ENCODE measurements around the gene DLGAP5.

GRCh38 chr14:55146425-55146824, 45.0 kb downstream of the DLGAP5 start:
- TF ChIP-seq POLR2A (IDR thresholded peaks at IDR 0.05; ENCODE audit: extremely low read depth, insufficient read length), result no peak
- TF ChIP-seq CTCF (IDR thresholded peaks at IDR 0.05; ENCODE audit: low read depth, low read length), result no peak
- TF ChIP-seq MYC (IDR thresholded peaks at IDR 0.05; ENCODE audit: low read depth, low read length), result no peak
- no peak for TF ChIP-seq MAX (IDR thresholded peaks at IDR 0.05; ENCODE audit: low read depth, low read length)
